Tibial nerve (tissue), 4 donors: ENCODE measurements around the gene ANKRD35. TPM values are rescaled to one million over a fixed set of nuclear protein-coding genes. Genes with fewer than 3 reads are reported as not detected.

ENCODE experiments used
- DNase-seq, 2 donors: peaks; one replicate each; pipeline ENCODE4 v3.0.0-alpha.2; 2019; ENCODE audit warnings: low spot score in 2 of 2
- H3K27ac ChIP-seq, 4 donors: fragments of 200-600 bp; sonication (generic) in 3 of 4; one replicate each; pipeline ENCODE4 v1.5.1; 2017 to 2019; ENCODE audit warnings: mild to moderate bottlenecking in 1 of 4
- H3K27me3 ChIP-seq, 2 donors: fragments of 200-600 bp; sonication (generic) in 1 of 2; one replicate each; pipeline versions ENCODE4 v1.5.1 to v1.6.0; 2017 to 2019
- H3K36me3 ChIP-seq, 3 donors: fragments of 200-600 bp; sonication (generic); one replicate each; pipeline ENCODE4 v1.5.1; 2018 to 2019
- H3K4me1 ChIP-seq, 4 donors: fragments of 200-600 bp; sonication (generic) in 3 of 4; one replicate each; pipeline ENCODE4 v1.5.1; 2017 to 2019
- H3K4me3 ChIP-seq, 4 donors: fragments of 200-600 bp; sonication (generic) in 3 of 4; one replicate each; pipeline ENCODE4 v1.5.1; 2017 to 2019; ENCODE audit warnings: mild to moderate bottlenecking in 1 of 4, moderate library complexity in 1 of 4
- H3K9me3 ChIP-seq, 4 donors: fragments of 200-600 bp; sonication (generic) in 3 of 4; one replicate each; pipeline ENCODE4 v1.5.1; 2017 to 2019
- EP300 ChIP-seq, 2 donors: sonication (generic); formaldehyde crosslinking; IDR thresholded peaks; one replicate each; pipeline ENCODE4 v1.6.1; 2017; ENCODE audit warnings: antibody characterized with exemption in 2 of 2, mild to moderate bottlenecking in 1 of 2
- POLR2A ChIP-seq, 2 donors: fragments of 450-650 bp; IDR thresholded peaks; one replicate each; pipeline ENCODE4 v1.6.1; 2017; ENCODE audit warnings: antibody characterized with exemption in 2 of 2, mild to moderate bottlenecking in 2 of 2, moderate library complexity in 2 of 2
- WGBS, 2 donors: methylation state at CpG; one replicate each; pipeline ENCODE4 v1.1.5; 2018; 5-methylcytosine and 5-hydroxymethylcytosine counted together
- total RNA-seq, 4 donors: library from RNA; depleted of rRNA; stranded (reverse); fragments of >200 nt; gene quantifications; one replicate each; pipeline ENCODE4 v1.1.0, GENCODE V29; 2016
- TF ChIP-seq, protein P1 (sequence below), 5 experiments: fragments of 200-600 bp in 3 of 5; fragments of 450-650 bp in 2 of 5; sonication (generic) in 3 of 5; IDR thresholded peaks; one replicate each; pipeline ENCODE4 v1.5.1; 2016 to 2019; ENCODE audit warnings: antibody characterized with exemption in 5 of 5, mild to moderate bottlenecking in 3 of 5, moderate library complexity in 2 of 5

The ANKRD35 gene
- total RNA-seq, 4 donors from 2014 or later, result 2.7 to 11.2 (median 6.3) TPM

DNA sequence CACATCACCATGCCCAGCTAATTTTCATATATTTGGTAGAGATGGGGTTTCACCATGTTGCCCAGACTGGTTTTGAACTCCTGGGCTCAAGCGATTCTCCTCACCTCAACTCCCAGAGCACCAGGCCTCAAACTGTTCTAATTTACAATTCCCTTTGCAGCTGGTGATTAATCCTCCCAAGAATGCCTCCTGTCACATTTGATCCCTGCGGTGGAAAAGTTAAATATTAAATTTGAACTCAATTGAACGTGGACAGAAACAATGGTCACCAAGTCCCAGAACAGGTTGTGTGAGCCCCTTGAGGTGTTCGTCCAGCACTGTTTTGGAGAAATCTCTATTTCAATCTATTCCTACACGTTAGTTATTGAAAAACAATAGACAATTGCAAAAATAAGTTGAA lies 2.0 kb upstream of the ANKRD35 start:
- H3K27ac ChIP-seq, result no peak overlapping the region
- no peak overlapping the region for H3K4me3 ChIP-seq
- 78 to 80% methylated on average over 5 of the region's 5 CpGs for WGBS, 2 donors
- TF ChIP-seq POLR2A (IDR thresholded peaks at IDR 0.05) (no peak), EP300 (IDR thresholded peaks at IDR 0.05) (no peak)
- TF ChIP-seq, protein P1, sequence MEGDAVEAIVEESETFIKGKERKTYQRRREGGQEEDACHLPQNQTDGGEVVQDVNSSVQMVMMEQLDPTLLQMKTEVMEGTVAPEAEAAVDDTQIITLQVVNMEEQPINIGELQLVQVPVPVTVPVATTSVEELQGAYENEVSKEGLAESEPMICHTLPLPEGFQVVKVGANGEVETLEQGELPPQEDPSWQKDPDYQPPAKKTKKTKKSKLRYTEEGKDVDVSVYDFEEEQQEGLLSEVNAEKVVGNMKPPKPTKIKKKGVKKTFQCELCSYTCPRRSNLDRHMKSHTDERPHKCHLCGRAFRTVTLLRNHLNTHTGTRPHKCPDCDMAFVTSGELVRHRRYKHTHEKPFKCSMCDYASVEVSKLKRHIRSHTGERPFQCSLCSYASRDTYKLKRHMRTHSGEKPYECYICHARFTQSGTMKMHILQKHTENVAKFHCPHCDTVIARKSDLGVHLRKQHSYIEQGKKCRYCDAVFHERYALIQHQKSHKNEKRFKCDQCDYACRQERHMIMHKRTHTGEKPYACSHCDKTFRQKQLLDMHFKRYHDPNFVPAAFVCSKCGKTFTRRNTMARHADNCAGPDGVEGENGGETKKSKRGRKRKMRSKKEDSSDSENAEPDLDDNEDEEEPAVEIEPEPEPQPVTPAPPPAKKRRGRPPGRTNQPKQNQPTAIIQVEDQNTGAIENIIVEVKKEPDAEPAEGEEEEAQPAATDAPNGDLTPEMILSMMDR (IDR thresholded peaks at IDR 0.05), result no peak
- H3K36me3 ChIP-seq, result no peaks in the 10 kb centered on the region
- no peak for DNase-seq
- H3K4me1 ChIP-seq, result peaks cover 0 to 38% (median 25%) of the 10 kb centered on the region in 4 donors
- H3K9me3 ChIP-seq, result no peaks in the 10 kb centered on the region
- no peaks in the 10 kb centered on the region for H3K27me3 ChIP-seq

DNA sequence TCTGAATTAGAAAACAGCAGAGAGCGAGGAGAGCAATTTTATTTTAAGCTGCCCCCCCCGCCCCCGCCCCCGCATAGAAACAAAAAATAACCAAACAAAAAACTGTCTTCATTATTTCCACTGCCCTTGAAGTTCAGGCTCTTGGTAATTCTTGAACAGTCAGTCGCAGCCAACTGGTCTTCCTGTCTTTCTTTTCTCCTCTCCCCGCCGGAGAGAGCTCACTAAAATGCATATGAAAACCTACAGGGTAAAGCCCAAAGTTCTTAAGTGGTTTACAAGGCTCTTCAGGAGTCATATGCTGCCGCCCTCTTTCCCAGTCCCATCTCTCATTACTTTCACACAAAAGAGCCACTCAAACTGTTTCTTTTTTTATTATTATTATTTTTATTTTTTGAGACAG lies 1.1 kb upstream of the ANKRD35 start:
- Histone ChIP-seq H3K36me3 (no peaks in the 10 kb centered on the region), H3K4me3 (no peak overlapping the region), H3K27me3 (no peaks in the 10 kb centered on the region), H3K27ac (no peak overlapping the region), H3K4me1 (peaks cover 0 to 30% (median 19%) of the 10 kb centered on the region in 4 donors), H3K9me3 (no peaks in the 10 kb centered on the region)
- TF ChIP-seq, protein P1 (IDR thresholded peaks at IDR 0.05), result no peak
- TF ChIP-seq EP300 (IDR thresholded peaks at IDR 0.05), result no peak
- TF ChIP-seq POLR2A (IDR thresholded peaks at IDR 0.05), result no peak
- 47 to 52% methylated on average over 8 of the region's 8 CpGs for WGBS, 2 donors
- DNase-seq, result no peak

DNA sequence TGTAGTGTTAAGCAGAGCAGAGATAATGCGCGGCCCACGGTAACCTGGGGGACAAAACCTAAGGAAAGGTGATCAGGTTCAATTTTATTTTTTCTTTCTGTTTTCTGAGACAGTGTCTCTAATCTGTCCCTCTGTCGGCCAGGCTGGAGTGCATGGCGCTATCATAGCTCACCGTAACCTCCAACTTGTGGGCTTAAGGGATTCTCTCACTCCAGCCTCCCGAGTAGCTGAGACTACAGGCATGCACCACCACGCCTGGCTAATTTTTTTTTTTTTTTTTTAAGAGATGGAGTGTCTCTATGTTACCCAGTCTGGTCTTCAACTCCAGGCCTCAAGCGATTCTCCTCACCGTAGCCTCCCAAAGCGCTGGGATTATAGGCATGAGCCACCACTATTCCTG lies 724 bp upstream of the ANKRD35 start:
- Histone ChIP-seq H3K4me3 (peak overlapping the region; percentile 40 to 81 (median 56)), H3K4me1 (peaks cover 0 to 26% (median 14%) of the 10 kb centered on the region in 4 donors), H3K27me3 (no peaks in the 10 kb centered on the region), H3K9me3 (no peaks in the 10 kb centered on the region), H3K36me3 (no peaks in the 10 kb centered on the region), H3K27ac (peak overlapping the region in 2 of 4 donors; percentile 0 to 50)
- no peak for TF ChIP-seq EP300 (IDR thresholded peaks at IDR 0.05)
- TF ChIP-seq, protein P1 (IDR thresholded peaks at IDR 0.05), result no peak
- no peak for TF ChIP-seq POLR2A (IDR thresholded peaks at IDR 0.05)
- DNase-seq, result no peak
- 45 to 48% methylated on average over 11 of the region's 11 CpGs for WGBS, 2 donors

DNA sequence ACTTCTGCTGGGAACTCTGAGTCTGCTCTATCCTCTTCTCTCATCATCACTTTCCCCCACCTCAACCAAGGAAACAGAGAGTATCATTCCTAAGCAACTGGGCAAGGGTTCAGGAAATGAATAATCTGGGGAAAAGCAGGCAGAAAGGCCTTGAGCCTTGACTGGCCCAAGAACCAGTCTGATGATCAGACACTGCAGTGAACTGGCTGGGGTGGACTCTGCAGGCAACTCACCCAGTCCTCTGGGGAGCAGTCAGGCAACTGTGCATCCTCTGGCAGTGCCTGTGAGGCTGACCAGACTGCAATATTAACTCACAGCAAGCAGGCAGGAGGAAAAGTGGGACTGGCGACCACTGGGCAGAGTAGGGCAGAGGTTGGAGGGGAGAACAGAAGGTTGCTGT lies 991 bp downstream of the ANKRD35 start:
- no peak for TF ChIP-seq EP300 (IDR thresholded peaks at IDR 0.05)
- no peak for TF ChIP-seq POLR2A (IDR thresholded peaks at IDR 0.05)
- TF ChIP-seq, protein P1 (IDR thresholded peaks at IDR 0.05), result no peak
- Histone ChIP-seq H3K36me3 (no peaks in the 10 kb centered on the region), H3K9me3 (no peaks in the 10 kb centered on the region), H3K4me3 (no peak overlapping the region), H3K4me1 (peaks cover 0 to 17% (median 6%) of the 10 kb centered on the region in 4 donors), H3K27ac (no peak overlapping the region), H3K27me3 (no peaks in the 10 kb centered on the region)
- 88 to 95% methylated on average over 1 of the region's 1 CpG for WGBS, 2 donors
- DNase-seq, result no peak

DNA sequence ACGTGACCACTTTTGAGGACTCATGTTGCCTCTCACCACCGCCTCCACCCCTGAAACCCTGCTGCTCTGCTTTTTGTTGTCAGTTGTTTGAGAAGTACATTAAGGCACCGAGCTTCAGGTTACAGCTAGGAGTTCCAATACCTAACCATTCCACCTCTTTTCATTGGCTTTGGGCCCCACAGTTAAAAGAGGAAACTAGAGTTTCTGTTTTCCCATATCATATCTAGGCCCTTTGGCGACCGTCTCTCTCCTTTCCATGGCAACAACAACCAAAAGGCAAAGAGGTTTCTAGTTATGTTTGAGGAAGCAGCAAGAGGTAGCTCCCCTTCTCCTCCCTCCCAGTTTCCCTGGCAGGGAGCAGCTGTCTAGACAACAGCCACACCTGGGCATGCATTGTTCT lies 5.9 kb downstream of the ANKRD35 start:
- DNase-seq, result no peak
- TF ChIP-seq, protein P1 (IDR thresholded peaks at IDR 0.05), result no peak
- TF ChIP-seq POLR2A (IDR thresholded peaks at IDR 0.05) (no peak), EP300 (IDR thresholded peaks at IDR 0.05) (no peak)
- H3K36me3 ChIP-seq, result no peaks in the 10 kb centered on the region
- H3K4me3 ChIP-seq, result no peak overlapping the region
- H3K9me3 ChIP-seq, result no peaks in the 10 kb centered on the region
- no peaks in the 10 kb centered on the region for H3K27me3 ChIP-seq
- no peak overlapping the region for H3K27ac ChIP-seq
- H3K4me1 ChIP-seq, result no peaks in the 10 kb centered on the region
- 48 to 49% methylated on average over 5 of the region's 5 CpGs for WGBS, 2 donors
